Measurements from ENCODE around the gene ERLIN1. TPM values are rescaled to one million over a fixed set of nuclear protein-coding genes. Genes with fewer than 3 reads are reported as not detected.

The ERLIN1 gene
- total RNA-seq, 1 experiment from 2014 or later, result 33.0 TPM

GRCh38 chr10:100209303-100209702 is 23.5 kb upstream of the ERLIN1 start:
- no peaks in the 10 kb centered on the region for H3K79me1 ChIP-seq (ENCODE audit: insufficient read depth, low read depth, low read length, poor library complexity, severe bottlenecking)
- H3K4me1 Mint-ChIP-seq, result peaks cover 0 to 6% of the 10 kb centered on the region in 2 experiments; a peak in 1 of 4 replicates
- H2BK120ac ChIP-seq (ENCODE audit: low read depth, low read length, poor library complexity, severe bottlenecking), result no peak overlapping the region
- no peak overlapping the region for H3K9ac ChIP-seq (ENCODE audit: extremely low read depth, insufficient read length, low read length)
- no peak overlapping the region for H2BK20ac ChIP-seq (ENCODE audit: low read depth, low read length, poor library complexity, severe bottlenecking)
- H4K5ac ChIP-seq (ENCODE audit: insufficient read length, low read depth, low read length), result no peak overlapping the region
- H3K36me3 Mint-ChIP-seq (ENCODE audit: insufficient read depth in 1 of 3, low read depth in 3 of 3), result peaks cover 3 to 61% (median 43%) of the 10 kb centered on the region in 3 experiments; a peak in 6 of 7 replicates
- no peak overlapping the region for H3K4me3 Mint-ChIP-seq
- H3K9me3 Mint-ChIP-seq, result no peaks in the 10 kb centered on the region
- no peak overlapping the region for H2AFZ ChIP-seq (ENCODE audit: low read length)
- no peak overlapping the region for H3K27ac ChIP-seq (ENCODE audit: insufficient read length, low read depth, low read length)
- H3K23me2 ChIP-seq (ENCODE audit: insufficient read length, low read depth, low read length, poor library complexity, severe bottlenecking), result no peaks in the 10 kb centered on the region
- no peak overlapping the region for H4K8ac ChIP-seq (replicated peaks; ENCODE audit: insufficient read length, low read depth, low read length)
- H3T11ph ChIP-seq (ENCODE audit: low read length), result no peak overlapping the region
- H3K27me3 Mint-ChIP-seq (ENCODE audit: low read depth), result no peaks in the 10 kb centered on the region
- no peak overlapping the region for H2AK5ac ChIP-seq (ENCODE audit: insufficient read length, low read length)
- H3K9me3 ChIP-seq (ENCODE audit: control insufficient read depth, low read depth, low read length), result no peaks in the 10 kb centered on the region
- no peak overlapping the region for H3K23ac ChIP-seq (ENCODE audit: insufficient read length, low read depth, low read length)
- no peak overlapping the region for H3K18ac ChIP-seq (ENCODE audit: insufficient read length, low read depth, low read length)
- no peak overlapping the region for H3K4me2 ChIP-seq (ENCODE audit: insufficient read depth, insufficient read length, low read length)
- H2BK5ac ChIP-seq (ENCODE audit: insufficient read length, low read length), result no peak overlapping the region
- no peak for DNase-seq
- H3K27me3 ChIP-seq (ENCODE audit: insufficient read depth, low read length), result no peaks in the 10 kb centered on the region
- no peak overlapping the region for H2BK12ac ChIP-seq (ENCODE audit: insufficient read length, low read depth, low read length)
- H3K14ac ChIP-seq (ENCODE audit: insufficient read depth, low read length), result no peak overlapping the region
- no peaks in the 10 kb centered on the region for H4K20me1 ChIP-seq (ENCODE audit: control insufficient read depth, insufficient read depth, insufficient read length)
- WGBS (ENCODE audit: extremely low coverage, insufficient read length, low lambda C conversion rate), result no CpG with 5 or more reads among the region's 7 CpGs
- H3K79me2 ChIP-seq (ENCODE audit: insufficient read depth, low read length), result no peaks in the 10 kb centered on the region
- H3K27ac Mint-ChIP-seq, result no peak overlapping the region
- no peak overlapping the region for H4K91ac ChIP-seq (ENCODE audit: insufficient read length, low read depth, low read length)
- H2BK15ac ChIP-seq (ENCODE audit: low read depth, low read length), result no peak overlapping the region
- H3K4ac ChIP-seq (ENCODE audit: low read depth, low read length), result no peak overlapping the region
- H3K56ac ChIP-seq (ENCODE audit: insufficient read length, low read depth, low read length), result no peak overlapping the region
- TF ChIP-seq, protein P1, sequence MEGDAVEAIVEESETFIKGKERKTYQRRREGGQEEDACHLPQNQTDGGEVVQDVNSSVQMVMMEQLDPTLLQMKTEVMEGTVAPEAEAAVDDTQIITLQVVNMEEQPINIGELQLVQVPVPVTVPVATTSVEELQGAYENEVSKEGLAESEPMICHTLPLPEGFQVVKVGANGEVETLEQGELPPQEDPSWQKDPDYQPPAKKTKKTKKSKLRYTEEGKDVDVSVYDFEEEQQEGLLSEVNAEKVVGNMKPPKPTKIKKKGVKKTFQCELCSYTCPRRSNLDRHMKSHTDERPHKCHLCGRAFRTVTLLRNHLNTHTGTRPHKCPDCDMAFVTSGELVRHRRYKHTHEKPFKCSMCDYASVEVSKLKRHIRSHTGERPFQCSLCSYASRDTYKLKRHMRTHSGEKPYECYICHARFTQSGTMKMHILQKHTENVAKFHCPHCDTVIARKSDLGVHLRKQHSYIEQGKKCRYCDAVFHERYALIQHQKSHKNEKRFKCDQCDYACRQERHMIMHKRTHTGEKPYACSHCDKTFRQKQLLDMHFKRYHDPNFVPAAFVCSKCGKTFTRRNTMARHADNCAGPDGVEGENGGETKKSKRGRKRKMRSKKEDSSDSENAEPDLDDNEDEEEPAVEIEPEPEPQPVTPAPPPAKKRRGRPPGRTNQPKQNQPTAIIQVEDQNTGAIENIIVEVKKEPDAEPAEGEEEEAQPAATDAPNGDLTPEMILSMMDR (conservative IDR thresholded peaks at IDR 0.05), result no peak
- no peaks in the 10 kb centered on the region for H3K4me1 ChIP-seq (ENCODE audit: insufficient read depth, low read length)
